Lung microvascular endothelial cell (primary cell): ENCODE measurements around the gene PSMB3. TPM values are rescaled to one million over a fixed set of nuclear protein-coding genes. Genes with fewer than 3 reads are reported as not detected.
A peak's percentile ranks its signal among the peaks of the same experiment; 100 is the strongest.

Experiments
- DNase-seq, 2 donors: peaks; one replicate each; pipeline versions ENCODE4 v3.0.0 to v3.0.0-alpha.2; 2010; ENCODE audit warnings: low read depth in 2 of 2
- total RNA-seq: library from RNA; depleted of rRNA; stranded (reverse); fragments of >200 nt; gene quantifications from 2 replicates; pipeline ENCODE4 v1.2.1, GENCODE V29; 2014

PSMB3 gene
- total RNA-seq, 1 donor from 2014 or later, result 354 TPM

- no peak for DNase-seq
These were observed 44.1 kb downstream of the PSMB3 start for GRCh38 chr17:38796451-38797157.

- no peak for DNase-seq
These were observed 44.6 kb downstream of the PSMB3 start for GRCh38 chr17:38797158-38797490.

GRCh38 chr17:38797828-38798227 lies 45.3 kb downstream of the PSMB3 start:
- no peak for DNase-seq

- peak; percentile 62 to 64 for DNase-seq
These were observed 46.3 kb downstream of the PSMB3 start for GRCh38 chr17:38798614-38799500.

GRCh38 chr17:38799501-38800236 lies 47.1 kb downstream of the PSMB3 start, which contains the start of gene PIP4K2B:
Gene PIP4K2B (minus strand): TSS chr17:38799556. CDS start chr17:38799424, 132 bp downstream.
- DNase-seq, result peak; percentile 97

- DNase-seq, result no peak
These were observed 47.8 kb downstream of the PSMB3 start for GRCh38 chr17:38800237-38800760.

- DNase-seq, result no peak
These were observed 57.3 kb downstream of the PSMB3 start for GRCh38 chr17:38809828-38810227.

Other genes starting within 250 kb of the PSMB3 start
- gene SRCIN1, start 146.8 kb upstream of the PSMB3 start, total RNA-seq, result under 0.01 TPM in 2 replicates
- 0.40 and 0.87 TPM in 2 replicates for gene EPOP, start 77.8 kb upstream of the PSMB3 start, total RNA-seq
- gene MLLT6, start 47.5 kb upstream of the PSMB3 start, total RNA-seq, result 12.0 and 17.3 TPM in 2 replicates
- 3.5 and 3.6 TPM in 2 replicates for gene CISD3, start 22.4 kb upstream of the PSMB3 start, total RNA-seq
- 3.7 and 3.8 TPM in 2 replicates for gene PCGF2, start 4.4 kb upstream of the PSMB3 start, total RNA-seq
- gene PIP4K2B, start 46.8 kb downstream of the PSMB3 start, total RNA-seq, result 23.1 and 36.7 TPM in 2 replicates
- gene CWC25, start 72.6 kb downstream of the PSMB3 start, total RNA-seq, result 6.1 and 7.5 TPM in 2 replicates
- gene RPL23, start 101.0 kb downstream of the PSMB3 start, total RNA-seq, result 1,108 and 1,906 TPM in 2 replicates
- 50.8 and 60.4 TPM in 2 replicates for gene LASP1, start 117.3 kb downstream of the PSMB3 start, total RNA-seq
- gene FBXO47, start 214.7 kb downstream of the PSMB3 start, total RNA-seq, result not detected in 2 replicates